Epithelial cell of prostate (primary cell): ENCODE data around the gene ATP9B.
"Not testable (repeated sequence)": the region's sequence is repeated elsewhere in the genome, so short reads cannot be mapped to it uniquely, and the experiment has no call there.

Experiments used
- DNase-seq: peaks from one replicate; pipeline ENCODE4 v3.0.0-alpha.2; 2011; ENCODE audit warnings: low read depth, low spot score
- H3K27ac ChIP-seq: fragments of 450-650 bp; 2 replicates; pipeline ENCODE4 v1.5.1; 2017; ENCODE audit warnings: mild to moderate bottlenecking

Gene ATP9B

GRCh38 chr18:79260023-79260422, 190.8 kb downstream of the ATP9B start:
- DNase-seq, result no peak
- H3K27ac ChIP-seq, result no peak overlapping the region

DNA sequence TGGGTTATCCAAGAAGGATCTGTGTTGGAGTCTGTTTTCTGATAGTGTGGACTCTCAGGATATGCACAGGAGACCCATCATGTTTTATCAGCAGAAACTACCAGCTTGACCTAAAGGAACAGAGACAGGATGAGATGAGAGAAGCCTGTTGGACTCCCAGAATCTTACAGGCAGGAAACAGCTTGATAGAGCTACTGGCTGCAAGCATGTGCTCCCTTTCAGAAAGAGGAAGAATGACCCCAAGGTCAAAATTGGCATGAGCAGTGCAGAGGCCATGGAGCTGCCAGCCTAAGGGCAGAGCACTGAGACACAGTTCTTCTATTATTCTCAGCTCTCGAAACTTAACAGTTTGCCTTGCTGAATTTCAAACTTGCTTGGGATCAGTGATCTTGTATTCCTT, 191.3 kb downstream of the ATP9B start:
- H3K27ac ChIP-seq, result no peak overlapping the region
- DNase-seq, result no peak

DNA sequence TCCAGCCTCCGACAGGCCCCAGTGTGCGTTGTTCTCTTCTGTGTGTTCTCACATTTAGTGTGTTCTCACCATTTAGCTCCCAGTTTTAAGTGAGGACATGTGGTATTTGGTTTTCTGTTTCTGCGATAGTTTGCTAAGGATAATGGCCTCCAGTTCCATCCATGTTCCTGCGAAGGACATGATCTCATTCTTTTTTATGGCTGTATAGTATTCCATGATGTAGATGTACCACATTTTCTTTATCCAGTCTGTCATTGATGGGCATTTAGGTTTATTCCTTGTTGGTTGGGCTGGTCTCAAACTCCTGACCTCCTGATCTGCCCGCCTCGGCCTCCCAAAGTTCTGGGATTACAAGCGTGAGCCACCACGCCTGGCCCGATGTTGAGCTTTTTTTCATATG, 195.9 kb downstream of the ATP9B start:
- not testable (repeated sequence) for H3K27ac ChIP-seq, DNase-seq

GRCh38 chr18:79271812-79272211, 202.6 kb downstream of the ATP9B start:
- H3K27ac ChIP-seq, DNase-seq: not testable (repeated sequence)

- H3K27ac ChIP-seq, result no peak overlapping the region
- no peak for DNase-seq
Measured at GRCh38 chr18:79272916-79273315, 203.7 kb downstream of the ATP9B start.

DNA sequence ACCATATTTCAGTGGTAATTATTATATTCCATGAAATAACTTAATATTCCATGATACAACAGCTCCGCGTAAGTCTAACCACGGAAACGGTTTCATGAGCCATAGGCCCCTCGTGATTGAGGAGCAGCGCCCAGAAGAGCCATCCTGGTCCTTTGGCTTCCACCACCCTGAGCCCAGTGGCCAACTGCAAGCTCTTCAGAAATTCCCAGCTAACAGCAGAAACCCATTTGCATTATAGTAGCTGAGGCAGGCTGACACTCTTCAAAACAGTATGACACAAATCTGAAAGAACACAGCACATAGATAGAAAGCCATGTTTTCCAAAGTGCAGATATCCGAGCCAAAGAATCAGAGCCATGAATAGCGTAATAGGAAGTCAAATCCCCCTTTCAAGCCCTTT, 205.6 kb downstream of the ATP9B start:
- no peak for DNase-seq
- H3K27ac ChIP-seq, result no peak overlapping the region

DNA sequence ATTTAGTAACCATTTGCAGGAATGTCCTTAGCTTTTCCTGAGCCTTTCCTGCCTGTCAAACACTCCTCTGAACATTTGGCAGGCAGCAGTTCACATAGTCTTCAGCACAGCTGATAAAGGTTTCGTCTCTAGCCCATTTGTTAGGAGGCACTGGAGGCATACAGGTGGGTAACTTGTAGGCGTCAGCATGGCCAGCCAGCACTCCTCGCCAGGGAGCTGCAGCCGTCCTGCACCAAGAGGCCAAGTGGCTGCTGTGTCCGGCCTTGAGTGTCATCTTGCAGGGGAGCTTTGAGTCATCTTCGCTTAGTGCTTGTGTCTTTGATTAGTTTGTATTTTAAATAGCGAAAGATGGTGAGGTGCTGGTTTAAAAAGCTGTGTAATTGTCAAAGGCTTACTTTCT, 206.3 kb downstream of the ATP9B start:
- no peak overlapping the region for H3K27ac ChIP-seq
- DNase-seq, result no peak

GRCh38 chr18:79275992-79276391, 206.8 kb downstream of the ATP9B start:
- no peak for DNase-seq
- no peak overlapping the region for H3K27ac ChIP-seq

DNA sequence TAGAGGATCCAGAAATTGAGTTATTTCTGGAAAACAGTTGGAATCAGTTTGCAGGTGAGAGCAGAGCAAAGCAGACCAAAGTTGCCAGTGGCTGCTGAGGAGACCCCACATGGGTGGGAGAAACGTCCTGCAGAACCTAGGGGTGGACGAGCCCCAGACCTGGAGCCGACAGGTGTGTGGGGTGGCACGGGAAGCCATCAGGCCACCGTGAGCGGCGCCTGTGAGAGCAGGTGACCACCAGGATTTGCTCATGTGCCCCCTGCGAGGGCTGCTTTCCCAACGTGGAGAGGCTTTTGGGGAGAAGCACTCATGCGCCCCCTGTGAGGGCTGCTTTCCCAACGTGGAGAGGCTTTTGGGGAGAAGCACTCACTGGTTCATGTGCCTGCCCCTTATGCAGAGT, 209.7 kb downstream of the ATP9B start:
- no peak for DNase-seq
- no peak overlapping the region for H3K27ac ChIP-seq

- DNase-seq, result no peak
- no peak overlapping the region for H3K27ac ChIP-seq
Measured at GRCh38 chr18:79283131-79283810, 214.1 kb downstream of the ATP9B start.

DNA sequence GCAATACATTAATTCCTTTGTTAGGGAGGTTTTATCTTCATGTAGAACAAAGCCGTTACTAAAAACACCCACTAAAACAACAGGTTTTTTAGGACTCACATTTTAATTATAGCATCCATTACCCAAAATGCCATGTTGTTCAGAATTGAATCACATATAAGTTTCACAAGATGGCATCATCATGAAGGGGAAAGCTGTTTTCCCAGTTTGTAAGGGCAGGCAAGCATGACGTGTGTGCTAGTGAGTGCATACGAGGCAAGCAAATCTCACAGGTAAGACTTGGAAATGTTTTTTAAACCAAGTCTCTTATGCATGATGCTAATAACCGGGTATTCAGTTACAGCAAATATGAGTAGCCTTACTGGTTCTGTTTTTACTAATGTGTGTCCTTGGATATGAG, 214.7 kb downstream of the ATP9B start:
- DNase-seq, result no peak
- H3K27ac ChIP-seq, result no peak overlapping the region

DNA sequence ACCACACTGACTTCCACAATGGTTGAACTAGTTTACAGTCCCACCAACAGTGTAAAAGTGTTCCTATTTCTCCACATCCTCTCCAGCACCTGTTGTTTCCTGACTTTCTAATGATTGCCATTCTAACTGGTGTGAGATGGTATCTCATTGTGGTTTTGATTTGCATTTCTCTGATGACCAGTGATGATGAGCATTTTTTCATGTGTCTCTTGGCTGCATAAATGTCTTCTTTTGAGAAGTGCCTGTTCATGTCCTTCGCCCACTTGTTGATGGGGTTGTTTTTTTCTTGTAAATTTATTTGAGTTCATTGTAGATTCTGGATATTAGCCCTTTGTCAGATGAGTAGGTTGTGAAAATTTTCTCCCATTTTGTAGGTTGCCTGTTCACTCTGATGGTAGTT, 216.0 kb downstream of the ATP9B start:
- DNase-seq, result not testable (repeated sequence)

GRCh38 chr18:79290409-79290808, 221.2 kb downstream of the ATP9B start:
- DNase-seq, H3K27ac ChIP-seq: not testable (repeated sequence)

More for the DNA sequence above, 216.0 kb downstream of the ATP9B start:
- not testable (repeated sequence) for H3K27ac ChIP-seq

GRCh38 chr18:79290876-79291275, 221.7 kb downstream of the ATP9B start:
- DNase-seq, result no peak
- H3K27ac ChIP-seq, result no peak overlapping the region

- DNase-seq, result no peak
- H3K27ac ChIP-seq, result no peak overlapping the region
Measured at GRCh38 chr18:79294235-79294634, 225.0 kb downstream of the ATP9B start.

DNA sequence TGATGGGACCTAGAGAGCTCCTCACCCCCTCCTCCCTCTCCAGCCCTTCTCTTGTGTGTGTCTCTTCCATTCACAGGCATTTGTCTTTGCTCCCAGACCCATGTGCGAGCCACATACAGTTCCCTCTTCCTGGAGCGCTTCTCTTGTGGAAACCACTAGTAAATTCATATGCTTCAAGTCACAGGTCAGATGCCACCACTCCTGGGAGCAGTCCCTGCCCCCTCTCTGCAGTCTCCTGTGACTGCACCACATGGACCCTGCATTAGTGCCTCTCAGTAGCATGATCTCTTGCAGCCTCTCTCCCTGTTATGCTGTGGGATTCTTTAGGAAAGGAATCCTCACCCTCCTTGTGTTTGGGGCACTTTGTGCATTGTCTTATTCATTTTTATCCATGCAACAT, 230.1 kb downstream of the ATP9B start:
- H3K27ac ChIP-seq, result no peak overlapping the region
- DNase-seq, result no peak

GRCh38 chr18:79299711-79300110, 230.5 kb downstream of the ATP9B start:
- DNase-seq, result no peak
- H3K27ac ChIP-seq, result no peak overlapping the region

DNA sequence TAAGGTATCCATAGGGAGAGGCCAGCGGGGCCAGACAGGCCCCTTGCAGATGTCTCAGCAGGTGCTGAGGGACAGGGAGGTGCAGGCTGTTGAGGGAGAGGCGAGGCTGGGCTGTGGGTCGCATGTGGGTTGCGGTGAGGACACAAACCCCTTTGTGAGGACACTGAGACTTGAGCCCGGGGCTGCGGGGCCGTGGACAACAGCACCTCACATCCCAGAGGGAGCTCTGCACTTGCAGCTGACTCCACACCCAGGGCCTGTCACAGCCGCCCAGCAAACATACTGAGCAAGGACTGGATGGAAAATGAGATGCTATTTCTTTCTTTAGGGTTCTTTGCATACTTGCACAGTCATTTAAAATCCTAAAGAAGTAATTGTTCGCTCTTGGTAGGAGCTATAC, 231.2 kb downstream of the ATP9B start:
- no peak for DNase-seq
- no peak overlapping the region for H3K27ac ChIP-seq

DNA sequence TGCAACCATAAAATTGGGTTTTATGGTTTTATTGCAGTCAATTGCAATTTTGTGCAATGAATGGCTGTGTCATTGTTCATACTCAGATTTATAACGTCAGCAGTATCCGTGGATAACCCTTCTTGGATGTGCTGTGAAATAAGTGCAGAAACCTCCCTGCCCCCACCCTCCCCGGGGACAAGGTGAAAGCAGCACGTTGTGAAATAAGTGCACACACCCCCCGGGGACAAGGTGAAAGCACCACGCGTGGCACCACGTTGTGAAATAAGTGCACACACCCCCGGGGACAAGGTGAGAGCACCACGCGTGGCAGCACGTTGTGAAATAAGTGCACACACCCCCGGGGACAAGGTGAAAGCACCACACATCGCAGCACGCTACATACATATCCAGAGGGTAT, 232.9 kb downstream of the ATP9B start:
- DNase-seq, result no peak
- no peak overlapping the region for H3K27ac ChIP-seq

- DNase-seq, result no peak
- no peak overlapping the region for H3K27ac ChIP-seq
Measured at GRCh38 chr18:79305911-79306310, 236.7 kb downstream of the ATP9B start.

DNA sequence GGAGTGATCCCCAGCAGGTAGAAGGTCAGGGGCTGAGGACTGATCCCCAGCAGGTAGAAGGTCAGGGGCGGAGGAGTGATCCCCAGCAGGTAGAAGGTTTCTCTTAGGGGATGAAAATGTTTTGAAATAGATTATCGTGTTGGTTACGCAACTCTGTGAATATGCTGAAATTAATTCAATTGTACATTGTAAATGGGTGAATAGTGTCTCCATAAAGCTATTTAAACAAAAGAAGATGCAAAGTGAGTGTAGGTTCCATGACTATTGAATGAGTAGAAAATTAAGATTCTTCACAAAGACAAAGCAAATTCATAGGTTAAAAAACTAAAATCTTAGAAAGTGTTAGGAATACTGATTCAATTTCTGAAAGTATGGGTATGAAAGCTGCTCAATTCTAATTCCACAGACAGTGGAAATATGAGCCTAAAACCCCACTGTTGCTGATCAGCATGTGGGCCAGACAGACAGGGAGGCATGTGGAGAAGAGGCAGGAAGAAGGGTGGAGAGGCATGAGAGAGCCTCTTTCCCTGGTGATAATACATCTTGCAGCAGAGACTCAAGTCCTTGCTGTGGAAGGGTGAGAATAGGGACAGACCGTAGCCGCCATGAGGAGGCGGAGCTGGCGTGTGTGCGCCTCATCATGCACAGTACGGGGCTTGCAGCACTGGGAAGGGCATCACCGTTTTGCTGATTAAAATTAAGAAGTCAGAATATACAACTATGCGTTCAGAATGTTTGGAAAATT, 240.6 kb downstream of the ATP9B start:
- no peak overlapping the region for H3K27ac ChIP-seq
- no peak for DNase-seq

DNA sequence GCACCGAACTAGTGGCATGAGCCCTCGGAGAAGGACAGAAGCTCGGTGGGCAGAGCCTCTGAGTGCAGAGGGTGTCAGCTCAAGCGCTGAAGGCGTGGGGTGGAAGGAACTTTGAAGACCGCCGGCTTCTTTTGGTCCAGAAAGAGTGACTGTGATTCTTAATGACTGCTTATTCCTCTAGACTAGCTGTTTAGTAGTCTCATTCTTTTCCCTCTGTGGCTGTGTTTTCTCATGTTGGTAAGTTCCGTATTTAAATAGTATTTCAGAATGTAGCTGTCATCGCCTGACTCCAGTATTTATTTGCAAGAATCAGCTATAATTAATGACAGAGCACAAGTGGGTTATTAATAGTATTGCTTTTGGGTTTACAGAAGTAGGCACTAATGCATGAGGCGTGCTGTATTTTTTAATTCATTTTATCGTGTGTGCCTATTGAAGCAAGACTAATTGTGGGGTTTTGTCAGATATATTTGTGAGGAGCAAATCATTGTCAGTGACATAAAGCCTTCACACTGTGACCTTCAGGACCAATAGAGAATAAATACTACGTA, 245.7 kb downstream of the ATP9B start:
- no peak for DNase-seq
- no peak overlapping the region for H3K27ac ChIP-seq
